Erythroblast (primary cell): ENCODE measurements around the gene COMMD3.

Source experiments
- GATA1 ChIP-seq: IDR thresholded peaks from 2 replicates; pipeline ENCODE4 v1.6.1; 2011; ENCODE audit warnings: low read depth, mild to moderate bottlenecking, control low read depth, low read length, moderate library complexity
- POLR2A ChIP-seq: IDR thresholded peaks from 2 replicates; pipeline ENCODE4 v1.6.1; 2011; ENCODE audit warnings: mild to moderate bottlenecking, low read length

DNA sequence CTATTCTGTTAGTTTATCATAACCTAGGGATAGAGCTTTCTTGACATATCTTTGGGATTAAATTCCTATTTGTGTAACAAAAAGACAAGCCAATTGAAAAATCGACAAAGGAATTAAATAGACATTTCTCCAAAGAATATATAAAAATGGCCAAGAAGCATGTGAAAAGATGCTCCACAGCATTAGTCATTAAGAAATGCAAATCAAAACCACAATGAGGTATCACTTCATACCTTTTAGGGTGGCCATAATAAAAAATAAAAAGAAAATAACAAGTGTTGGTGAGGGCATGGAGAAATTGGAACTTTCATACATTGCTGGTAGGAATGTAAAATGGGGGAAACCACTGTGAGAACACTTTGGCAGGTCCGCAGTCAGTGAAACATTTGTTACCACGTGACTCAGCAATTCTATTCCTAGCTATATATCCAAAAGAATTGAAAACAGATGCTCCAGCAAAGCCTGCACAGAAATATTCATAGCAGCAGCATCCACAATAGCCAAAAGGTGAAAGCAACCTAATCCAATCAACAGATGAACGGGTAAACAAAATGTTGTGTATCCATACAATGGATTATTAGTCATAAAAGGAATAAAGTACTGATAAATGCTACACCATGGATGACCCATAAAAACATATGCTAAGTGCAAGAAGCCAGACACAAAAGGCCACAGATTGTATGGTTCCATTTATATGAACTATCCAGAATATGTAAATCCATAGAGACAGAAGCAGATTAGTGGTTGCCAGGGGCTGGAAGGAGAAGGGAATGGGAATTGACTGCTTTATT is 49.7 kb downstream of the COMMD3 start:
- TF ChIP-seq POLR2A (no peak), GATA1 (no peak)
